ENCODE results near the gene GATAD2A.

GATAD2A gene

DNA sequence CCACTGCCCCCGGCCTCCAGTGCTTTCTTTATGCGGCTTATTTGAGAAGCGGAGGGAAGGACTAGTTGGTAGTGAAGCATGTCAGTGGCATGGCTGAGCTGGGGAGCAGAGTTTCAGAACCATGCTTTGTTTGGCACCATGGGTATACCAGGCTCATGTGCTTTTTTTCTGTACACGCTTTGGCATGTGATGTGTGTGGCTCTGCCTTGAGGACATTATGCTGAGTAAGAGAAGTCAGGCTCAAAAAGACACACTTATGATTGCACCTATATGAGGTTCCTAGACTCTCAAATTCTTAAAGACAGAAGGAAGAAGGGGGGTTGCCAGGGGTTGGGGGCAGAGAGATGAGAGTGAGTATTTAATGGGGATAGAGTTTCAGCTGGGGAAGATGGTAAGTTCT, 21.3 kb downstream of the GATAD2A start:
- Histone ChIP-seq H3K9ac (ENCODE audit: low read length) (no peak overlapping the region), H3K4me1 (ENCODE audit: low read length) (no peaks in the 10 kb centered on the region), H3K36me3 (replicated peaks; ENCODE audit: low read depth, low read length) (peaks cover 3% of the 10 kb centered on the region), H3K4me3 (ENCODE audit: low read length) (no peak overlapping the region), H3K79me2 (ENCODE audit: low read length) (peaks cover 100% of the 10 kb centered on the region), H3K27me3 (ENCODE audit: low read depth, low read length) (no peaks in the 10 kb centered on the region), H3K27ac (ENCODE audit: low read length) (no peak overlapping the region), H4K20me1 (ENCODE audit: insufficient read depth, low read length) (peaks cover 91% of the 10 kb centered on the region), H2AFZ (ENCODE audit: low read depth, low read length) (no peak overlapping the region), H3K4me2 (ENCODE audit: low read length) (no peak overlapping the region), H3K9me3 (ENCODE audit: insufficient read depth, low read length) (no peaks in the 10 kb centered on the region)
- no peak for TF ChIP-seq EZH2phosphoT487 (IDR thresholded peaks at IDR 0.05; ENCODE audit: low read depth)

DNA sequence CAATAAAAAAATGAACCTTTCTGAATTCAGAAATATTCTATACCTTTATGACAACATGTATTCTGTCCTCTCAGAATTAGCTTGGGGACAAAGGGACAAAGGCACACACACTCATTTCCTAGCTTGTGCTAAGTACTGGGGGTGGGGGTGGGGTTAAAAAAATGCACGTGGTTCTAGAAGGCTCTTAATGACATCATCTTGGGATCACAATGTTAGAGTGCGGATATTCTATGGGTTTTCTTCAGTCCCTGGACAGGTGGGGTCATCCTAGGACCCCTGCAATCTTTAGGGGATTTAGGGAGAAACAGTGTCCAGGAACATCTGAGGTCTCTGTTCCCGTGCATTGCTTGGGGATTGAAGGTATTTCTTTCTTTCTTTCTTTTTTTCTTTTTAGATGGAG, 21.8 kb downstream of the GATAD2A start:
- no peaks in the 10 kb centered on the region for H3K4me1 ChIP-seq (ENCODE audit: low read length)
- H3K79me2 ChIP-seq (ENCODE audit: low read length), result peaks cover 100% of the 10 kb centered on the region
- H3K27me3 ChIP-seq (ENCODE audit: low read depth, low read length), result no peaks in the 10 kb centered on the region
- TF ChIP-seq, protein P1, sequence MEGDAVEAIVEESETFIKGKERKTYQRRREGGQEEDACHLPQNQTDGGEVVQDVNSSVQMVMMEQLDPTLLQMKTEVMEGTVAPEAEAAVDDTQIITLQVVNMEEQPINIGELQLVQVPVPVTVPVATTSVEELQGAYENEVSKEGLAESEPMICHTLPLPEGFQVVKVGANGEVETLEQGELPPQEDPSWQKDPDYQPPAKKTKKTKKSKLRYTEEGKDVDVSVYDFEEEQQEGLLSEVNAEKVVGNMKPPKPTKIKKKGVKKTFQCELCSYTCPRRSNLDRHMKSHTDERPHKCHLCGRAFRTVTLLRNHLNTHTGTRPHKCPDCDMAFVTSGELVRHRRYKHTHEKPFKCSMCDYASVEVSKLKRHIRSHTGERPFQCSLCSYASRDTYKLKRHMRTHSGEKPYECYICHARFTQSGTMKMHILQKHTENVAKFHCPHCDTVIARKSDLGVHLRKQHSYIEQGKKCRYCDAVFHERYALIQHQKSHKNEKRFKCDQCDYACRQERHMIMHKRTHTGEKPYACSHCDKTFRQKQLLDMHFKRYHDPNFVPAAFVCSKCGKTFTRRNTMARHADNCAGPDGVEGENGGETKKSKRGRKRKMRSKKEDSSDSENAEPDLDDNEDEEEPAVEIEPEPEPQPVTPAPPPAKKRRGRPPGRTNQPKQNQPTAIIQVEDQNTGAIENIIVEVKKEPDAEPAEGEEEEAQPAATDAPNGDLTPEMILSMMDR (IDR thresholded peaks at IDR 0.05; ENCODE audit: low read depth, low read length), result no peak
- no peak for TF ChIP-seq EZH2phosphoT487 (IDR thresholded peaks at IDR 0.05; ENCODE audit: low read depth)
- H3K4me2 ChIP-seq (ENCODE audit: low read length), result no peak overlapping the region
- no peaks in the 10 kb centered on the region for H3K9me3 ChIP-seq (ENCODE audit: insufficient read depth, low read length)
- no peak overlapping the region for H2AFZ ChIP-seq (ENCODE audit: low read depth, low read length)
- H3K4me3 ChIP-seq (ENCODE audit: low read length), result no peak overlapping the region
- peaks cover 3% of the 10 kb centered on the region for H3K36me3 ChIP-seq (replicated peaks; ENCODE audit: low read depth, low read length)
- no peak overlapping the region for H3K9ac ChIP-seq (ENCODE audit: low read length)
- no peak overlapping the region for H3K27ac ChIP-seq (ENCODE audit: low read length)
- peaks cover 86% of the 10 kb centered on the region for H4K20me1 ChIP-seq (ENCODE audit: insufficient read depth, low read length)

DNA sequence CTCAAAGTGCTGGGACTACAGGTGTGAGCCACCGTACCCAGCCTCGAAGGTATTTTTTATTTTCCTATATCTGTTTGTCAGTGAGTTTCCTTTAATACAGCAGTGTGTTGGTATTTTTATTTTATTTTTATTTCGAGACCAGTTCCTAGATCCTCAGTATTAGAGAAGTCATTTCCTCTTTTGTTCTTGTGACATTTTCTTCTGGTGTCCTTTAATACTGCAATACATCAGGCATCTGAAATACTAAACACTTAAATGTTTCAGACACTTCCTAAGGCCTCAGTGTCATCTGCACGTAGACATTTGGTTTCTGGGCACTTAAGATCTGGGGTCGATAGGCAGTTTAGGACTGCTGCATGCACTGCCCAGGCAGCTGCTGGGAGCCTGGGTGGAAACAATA, 22.5 kb downstream of the GATAD2A start:
- Histone ChIP-seq H3K79me2 (ENCODE audit: low read length) (peaks cover 100% of the 10 kb centered on the region), H3K9ac (ENCODE audit: low read length) (no peak overlapping the region), H2AFZ (ENCODE audit: low read depth, low read length) (no peak overlapping the region), H3K27me3 (ENCODE audit: low read depth, low read length) (no peaks in the 10 kb centered on the region), H3K27ac (ENCODE audit: low read length) (no peak overlapping the region), H4K20me1 (ENCODE audit: insufficient read depth, low read length) (peaks cover 89% of the 10 kb centered on the region), H3K36me3 (replicated peaks; ENCODE audit: low read depth, low read length) (peaks cover 3% of the 10 kb centered on the region), H3K4me1 (ENCODE audit: low read length) (no peaks in the 10 kb centered on the region), H3K4me2 (ENCODE audit: low read length) (no peak overlapping the region), H3K9me3 (ENCODE audit: insufficient read depth, low read length) (no peaks in the 10 kb centered on the region), H3K4me3 (ENCODE audit: low read length) (no peak overlapping the region)
- TF ChIP-seq, protein P1 (IDR thresholded peaks at IDR 0.05; ENCODE audit: low read depth, low read length), result no peak
- no peak for TF ChIP-seq EZH2phosphoT487 (IDR thresholded peaks at IDR 0.05; ENCODE audit: low read depth)

DNA sequence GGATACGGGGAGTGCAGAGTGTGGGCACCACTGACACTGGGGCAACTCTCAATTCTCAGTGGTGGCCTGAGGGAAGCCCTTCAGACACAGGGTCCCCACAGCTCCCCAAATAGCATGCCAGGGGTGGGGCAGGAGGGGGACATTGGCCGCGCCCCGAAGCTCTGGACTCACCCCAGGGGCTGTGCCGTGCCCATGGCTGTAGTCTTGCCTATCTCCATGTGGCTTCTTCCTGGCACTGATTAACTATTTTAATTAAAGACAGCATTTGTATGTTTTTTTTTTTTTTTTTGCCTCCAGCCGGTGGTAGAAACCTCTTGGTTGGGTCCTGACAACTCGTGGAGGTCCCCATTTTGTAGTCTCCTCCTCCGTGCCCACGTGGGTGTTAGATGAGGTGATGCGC, 23.3 kb downstream of the GATAD2A start:
- no peak overlapping the region for H3K4me3 ChIP-seq (ENCODE audit: low read length)
- no peaks in the 10 kb centered on the region for H3K4me1 ChIP-seq (ENCODE audit: low read length)
- peaks cover 100% of the 10 kb centered on the region for H3K79me2 ChIP-seq (ENCODE audit: low read length)
- no peak for TF ChIP-seq EZH2phosphoT487 (IDR thresholded peaks at IDR 0.05; ENCODE audit: low read depth)
- TF ChIP-seq, protein P1 (IDR thresholded peaks at IDR 0.05; ENCODE audit: low read depth, low read length), result no peak
- no peaks in the 10 kb centered on the region for H3K27me3 ChIP-seq (ENCODE audit: low read depth, low read length)
- no peak overlapping the region for H3K4me2 ChIP-seq (ENCODE audit: low read length)
- no peak overlapping the region for H3K27ac ChIP-seq (ENCODE audit: low read length)
- H2AFZ ChIP-seq (ENCODE audit: low read depth, low read length), result no peak overlapping the region
- H3K9ac ChIP-seq (ENCODE audit: low read length), result no peak overlapping the region
- no peaks in the 10 kb centered on the region for H3K9me3 ChIP-seq (ENCODE audit: insufficient read depth, low read length)
- peaks cover 3% of the 10 kb centered on the region for H3K36me3 ChIP-seq (replicated peaks; ENCODE audit: low read depth, low read length)
- peaks cover 89% of the 10 kb centered on the region for H4K20me1 ChIP-seq (ENCODE audit: insufficient read depth, low read length)

DNA sequence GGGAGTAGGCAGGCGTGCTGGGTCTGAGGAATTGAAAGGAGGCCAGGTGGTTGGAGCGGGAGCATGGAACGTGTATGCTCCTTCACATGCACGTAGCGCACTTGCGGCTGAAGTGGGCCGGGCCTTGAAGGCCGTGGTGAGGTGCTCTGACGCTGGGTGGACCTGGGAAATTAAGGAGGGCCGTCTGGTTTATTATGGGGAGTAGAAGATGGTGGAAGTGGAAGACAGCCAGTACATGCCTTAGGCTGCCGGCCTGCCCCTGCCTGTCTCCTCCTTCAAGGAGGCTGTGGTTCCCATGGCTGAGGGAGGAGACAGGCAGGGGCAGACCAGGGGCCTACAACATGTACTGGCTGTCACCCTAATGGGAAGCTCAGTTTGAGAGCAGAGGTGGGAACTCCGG, 23.9 kb downstream of the GATAD2A start:
- Histone ChIP-seq H3K27ac (ENCODE audit: low read length) (no peak overlapping the region), H3K36me3 (replicated peaks; ENCODE audit: low read depth, low read length) (peaks cover 3% of the 10 kb centered on the region), H3K4me1 (ENCODE audit: low read length) (no peaks in the 10 kb centered on the region), H3K9me3 (ENCODE audit: insufficient read depth, low read length) (no peaks in the 10 kb centered on the region), H4K20me1 (ENCODE audit: insufficient read depth, low read length) (peaks cover 89% of the 10 kb centered on the region), H2AFZ (ENCODE audit: low read depth, low read length) (no peak overlapping the region), H3K4me3 (ENCODE audit: low read length) (no peak overlapping the region), H3K9ac (ENCODE audit: low read length) (no peak overlapping the region), H3K27me3 (ENCODE audit: low read depth, low read length) (no peaks in the 10 kb centered on the region), H3K79me2 (ENCODE audit: low read length) (peaks cover 100% of the 10 kb centered on the region), H3K4me2 (ENCODE audit: low read length) (no peak overlapping the region)
- TF ChIP-seq, protein P1 (IDR thresholded peaks at IDR 0.05; ENCODE audit: low read depth, low read length), result no peak
- TF ChIP-seq EZH2phosphoT487 (IDR thresholded peaks at IDR 0.05; ENCODE audit: low read depth), result no peak
